GM12878 (cell line): Measurements from ENCODE around the gene IFNB1. TPM values are rescaled to one million over a fixed set of nuclear protein-coding genes. Genes with fewer than 3 reads are reported as not detected.

Source experiments
- ATAC-seq: fragments of 200-7000 bp; cut with Tn5 transposase; 3 replicates; pipeline ENCODE4 v1.9.1; 2020; ENCODE audit warnings: mild to moderate bottlenecking, moderate library complexity
- BruUV-seq: library from RNA; stranded (reverse); fragments of 400-500 nt; replicated peaks from 2 replicates; lab custom pipeline; 2021; lab: Mats Ljungman, UMichigan
- CTCF ChIA-PET: fragments of 300-600 bp; sonication (Branson Sonifier 250); formaldehyde crosslinking; extraction: SDS; loops from one replicate; lab custom pipeline; 2021; ENCODE audit warnings: inconsistent platforms; lab: Yijun Ruan, JAX
- POLR2A ChIA-PET: fragments of 350-600 bp; formaldehyde crosslinking; extraction: SDS; loops from one replicate; lab custom pipeline; 2021; ENCODE audit warnings: inconsistent platforms; lab: Charles Lee
- RAD21 ChIA-PET: fragments of 300-600 bp; sonication (Branson Sonifier 250); formaldehyde crosslinking; loops from one replicate; lab custom pipeline; 2023; ENCODE audit warnings: antibody characterized with exemption; ENCODE audit not compliant: unreplicated experiment; lab: Charles Lee
- SMC1A ChIA-PET: fragments of 300-600 bp; sonication (Branson Sonifier 250); formaldehyde crosslinking; loops from one replicate; lab custom pipeline; 2023; ENCODE audit not compliant: unreplicated experiment, uncharacterized antibody; lab: Charles Lee
- DNase-seq: peaks from one replicate; pipeline ENCODE4 v3.0.0-alpha.2; 2011; ENCODE audit warnings: low read depth, low spot score
- FAIRE-seq: peaks from 3 replicates; lab custom pipeline; 2011; peaks lifted over from hg19 to GRCh38; lab: Jason Lieb, UNC
- H2AFZ ChIP-seq: 2 replicates; pipeline ENCODE4 v1.6.0; 2011; ENCODE audit warnings: low read depth, low read length, control low read depth; ENCODE audit not compliant: control insufficient read depth
- H3K27ac ChIP-seq: 2 replicates; pipeline ENCODE4 v1.5.1; 2011; ENCODE audit warnings: control low read depth; ENCODE audit not compliant: control insufficient read depth, insufficient read depth
- H3K27me3 ChIP-seq, 2 experiments: replicated peaks in 1 of 2; 2 replicates each; pipeline versions ENCODE4 v1.6.0 to v1.6.1; 2011; ENCODE audit warnings: low read length in 1 of 2; ENCODE audit not compliant: control insufficient read depth in 2 of 2, insufficient read depth in 2 of 2
- H3K36me3 ChIP-seq, 2 experiments: 2 replicates each; pipeline ENCODE4 v1.5.1; 2011; ENCODE audit warnings: low read length in 1 of 2; ENCODE audit not compliant: control insufficient read depth in 2 of 2, insufficient read depth in 2 of 2
- H3K4me1 ChIP-seq: 2 replicates; pipeline ENCODE4 v1.6.1; 2011; ENCODE audit warnings: mild to moderate bottlenecking, low read length, moderate library complexity, mixed read lengths; ENCODE audit not compliant: control insufficient read depth, insufficient read depth
- H3K4me2 ChIP-seq: 2 replicates; pipeline ENCODE4 v1.6.0; 2011; ENCODE audit warnings: control low read depth; ENCODE audit not compliant: control insufficient read depth, insufficient read depth
- H3K4me3 ChIP-seq: fragments of 200-600 bp; sonication (generic); 2 replicates; pipeline ENCODE4 v1.5.1; 2016
- H3K79me2 ChIP-seq: 2 replicates; pipeline ENCODE4 v1.6.0; 2011; ENCODE audit warnings: low read length; ENCODE audit not compliant: control insufficient read depth, insufficient read depth
- H3K9ac ChIP-seq: 2 replicates; pipeline ENCODE4 v1.8.0; 2011; ENCODE audit warnings: low read length, control low read depth, mixed read lengths; ENCODE audit not compliant: control insufficient read depth, insufficient read depth
- H3K9me3 ChIP-seq: replicated peaks from 3 replicates; pipeline ENCODE4 v1.5.1; 2011; ENCODE audit warnings: mild to moderate bottlenecking, low read length; ENCODE audit not compliant: control insufficient read depth, insufficient read depth
- H4K20me1 ChIP-seq: 2 replicates; pipeline ENCODE4 v1.6.0; 2011; ENCODE audit not compliant: control insufficient read depth, insufficient read depth
- CHD2 ChIP-seq: IDR thresholded peaks from 2 replicates; pipeline ENCODE4 v1.6.1; 2011; ENCODE audit warnings: low read depth, low read length, improper control_type of control experiment, borderline replicate concordance
- SIX5 ChIP-seq: IDR thresholded peaks from 2 replicates; pipeline ENCODE4 v1.6.1; 2011; ENCODE audit warnings: mild to moderate bottlenecking, low read depth, low read length, moderate library complexity; ENCODE audit not compliant: severe bottlenecking
- TARDBP ChIP-seq: IDR thresholded peaks from 2 replicates; pipeline ENCODE4 v1.6.1; 2016; ENCODE audit warnings: borderline replicate concordance
- YBX1 ChIP-seq: fragments of 450-650 bp; IDR thresholded peaks from 2 replicates; pipeline ENCODE4 v1.6.1; 2016; ENCODE audit warnings: antibody characterized with exemption
- WGBS: methylation state at CpG from one replicate; pipeline ENCODE4 v1.1.6; 2016; ENCODE audit warnings: low lambda C conversion rate; ENCODE audit not compliant: insufficient replicate concordance, insufficient coverage; ENCODE audit errors: missing lambda C conversion rate; 5-methylcytosine and 5-hydroxymethylcytosine counted together
- in situ Hi-C: fragments of 300-500 bp; cut with MboI; formaldehyde crosslinking; loops from 9 replicates; pipeline ENCODE4 v1.14.3; 2018; ENCODE audit warnings: mixed read lengths
- intact Hi-C: fragments of 100-400 bp; cut with micrococcal nuclease; formaldehyde crosslinking; loops from one replicate; pipeline ENCODE4 v1.14.2; 2022; ENCODE audit not compliant: unreplicated experiment
- polyA plus RNA-seq, 11 experiments: library from polyadenylated mRNA; depleted of rRNA in 4 of 11; unstranded in 6 of 11; stranded (reverse) in 5 of 11; fragments of >200 nt; fragmentation: Nextera tagmentation in 4 of 11; fragmentation: Illumina TruSeq in 1 of 11; extraction: Ambion mirVana in 4 of 11; extraction: Trizol in 1 of 11; gene quantifications; 1 replicate in 1 of 11; 2 replicates in 10 of 11; pipeline versions ENCODE4 v1.2.1 to v1.2.3, GENCODE V29; 2011 to 2016; ENCODE audit warnings: inconsistent platforms in 2 of 11, missing spikeins in 2 of 11, low read depth in 1 of 11
- total RNA-seq, 4 experiments: library from RNA; depleted of rRNA in 3 of 4; stranded (reverse); fragments of >200 nt in 3 of 4; fragmentation: Illumina TruSeq in 1 of 4; extraction: Trizol in 1 of 4; gene quantifications; 2 replicates each; pipeline versions ENCODE4 v1.2.1 to v1.2.3, GENCODE V29; 2013 to 2021
- TF ChIP-seq, protein P1 (sequence below): fragments of 450-650 bp; IDR thresholded peaks from 2 replicates; pipeline ENCODE4 v1.6.1; 2017; ENCODE audit warnings: low read depth, mild to moderate bottlenecking, moderate library complexity
- TF ChIP-seq, protein P2 (sequence below), 3 experiments: IDR thresholded peaks in 2 of 3; conservative IDR thresholded peaks in 1 of 3; 2 replicates each; pipeline ENCODE4 v1.5.1; 2011; ENCODE audit warnings: low read depth in 3 of 3, low read length in 3 of 3, mild to moderate bottlenecking in 3 of 3, control low read depth in 2 of 3, moderate library complexity in 2 of 3, inconsistent platforms in 1 of 3, mixed read lengths in 1 of 3; ENCODE audit not compliant: control insufficient read depth in 2 of 3, insufficient read depth in 1 of 3; ENCODE audit errors: extremely low read depth in 1 of 3
- TF ChIP-seq, protein P3 (sequence below): IDR thresholded peaks from 2 replicates; pipeline ENCODE4 v1.6.1; 2012; ENCODE audit warnings: low read depth, low read length, improper control_type of control experiment
- TF ChIP-seq, protein P4 (sequence below): fragments of 450-650 bp; IDR thresholded peaks from 2 replicates; pipeline ENCODE4 v1.6.1; 2017; ENCODE audit warnings: mild to moderate bottlenecking, moderate library complexity

Gene IFNB1
- total and polyA plus RNA-seq, 10 of the 15 experiments (the other 5 are each of a cell fraction or from before 2014, with no cell fraction given), result 0.18 TPM; not detected in 9

DNA sequence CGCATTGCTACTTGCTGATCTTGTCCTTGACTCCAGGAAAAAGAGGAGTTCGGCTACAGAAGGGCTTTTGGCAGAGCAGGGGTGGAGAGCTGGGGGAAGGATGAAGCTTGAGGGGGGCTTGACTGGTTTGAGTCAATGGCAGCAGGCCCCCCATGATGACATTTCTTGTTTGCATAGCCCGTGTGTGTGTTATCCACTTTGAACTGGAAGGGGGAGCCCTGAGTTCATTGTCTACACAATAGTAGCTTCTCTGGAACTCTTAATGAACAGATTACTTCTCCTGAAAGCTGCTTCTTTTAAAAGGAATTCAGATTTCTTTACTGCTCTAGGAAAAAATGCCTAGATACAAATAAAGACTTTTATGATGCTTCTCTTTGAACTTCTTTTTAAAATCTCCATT lies 2.3 kb downstream of the IFNB1 start:
- ChIA-PET SMC1A (interaction anchor here (0.8 to 2.2 kb wide), 2 partner anchors 15 to 36 kb away, joined by 3 to 9 read pairs; no protein-coding TSS in a partner anchor), POLR2A (no interaction called here), RAD21 (no interaction called here), CTCF (interaction anchor here (5.7 kb wide), 1 partner anchor 35 kb away, joined by 57 read pairs; no protein-coding TSS in a partner anchor)
- Histone ChIP-seq H3K79me2 (no peaks in the 10 kb centered on the region), H3K4me2 (no peak overlapping the region), H2AFZ (no peak overlapping the region), H3K9me3 (no peaks in the 10 kb centered on the region; the same call in 2 of the 3 replicates), H3K4me3 (no peak overlapping the region), H3K9ac (no peak overlapping the region), H3K36me3 (no peaks in the 10 kb centered on the region), H3K27me3 (no peaks in the 10 kb centered on the region), H3K27ac (no peak overlapping the region), H3K4me1 (no peaks in the 10 kb centered on the region), H4K20me1 (no peaks in the 10 kb centered on the region)
- ATAC-seq (no peak), DNase-seq (no peak), FAIRE-seq (no peak)
- TF ChIP-seq, protein P1, sequence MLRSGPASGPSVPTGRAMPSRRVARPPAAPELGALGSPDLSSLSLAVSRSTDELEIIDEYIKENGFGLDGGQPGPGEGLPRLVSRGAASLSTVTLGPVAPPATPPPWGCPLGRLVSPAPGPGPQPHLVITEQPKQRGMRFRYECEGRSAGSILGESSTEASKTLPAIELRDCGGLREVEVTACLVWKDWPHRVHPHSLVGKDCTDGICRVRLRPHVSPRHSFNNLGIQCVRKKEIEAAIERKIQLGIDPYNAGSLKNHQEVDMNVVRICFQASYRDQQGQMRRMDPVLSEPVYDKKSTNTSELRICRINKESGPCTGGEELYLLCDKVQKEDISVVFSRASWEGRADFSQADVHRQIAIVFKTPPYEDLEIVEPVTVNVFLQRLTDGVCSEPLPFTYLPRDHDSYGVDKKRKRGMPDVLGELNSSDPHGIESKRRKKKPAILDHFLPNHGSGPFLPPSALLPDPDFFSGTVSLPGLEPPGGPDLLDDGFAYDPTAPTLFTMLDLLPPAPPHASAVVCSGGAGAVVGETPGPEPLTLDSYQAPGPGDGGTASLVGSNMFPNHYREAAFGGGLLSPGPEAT, result no peak
- TF ChIP-seq, protein P2, sequence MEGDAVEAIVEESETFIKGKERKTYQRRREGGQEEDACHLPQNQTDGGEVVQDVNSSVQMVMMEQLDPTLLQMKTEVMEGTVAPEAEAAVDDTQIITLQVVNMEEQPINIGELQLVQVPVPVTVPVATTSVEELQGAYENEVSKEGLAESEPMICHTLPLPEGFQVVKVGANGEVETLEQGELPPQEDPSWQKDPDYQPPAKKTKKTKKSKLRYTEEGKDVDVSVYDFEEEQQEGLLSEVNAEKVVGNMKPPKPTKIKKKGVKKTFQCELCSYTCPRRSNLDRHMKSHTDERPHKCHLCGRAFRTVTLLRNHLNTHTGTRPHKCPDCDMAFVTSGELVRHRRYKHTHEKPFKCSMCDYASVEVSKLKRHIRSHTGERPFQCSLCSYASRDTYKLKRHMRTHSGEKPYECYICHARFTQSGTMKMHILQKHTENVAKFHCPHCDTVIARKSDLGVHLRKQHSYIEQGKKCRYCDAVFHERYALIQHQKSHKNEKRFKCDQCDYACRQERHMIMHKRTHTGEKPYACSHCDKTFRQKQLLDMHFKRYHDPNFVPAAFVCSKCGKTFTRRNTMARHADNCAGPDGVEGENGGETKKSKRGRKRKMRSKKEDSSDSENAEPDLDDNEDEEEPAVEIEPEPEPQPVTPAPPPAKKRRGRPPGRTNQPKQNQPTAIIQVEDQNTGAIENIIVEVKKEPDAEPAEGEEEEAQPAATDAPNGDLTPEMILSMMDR (IDR thresholded peaks at IDR 0.05 in 2 of 3, conservative IDR thresholded peaks at IDR 0.05 in 1 of 3; ENCODE audit: control insufficient read depth in 2 of 3, extremely low read depth in 1 of 3, insufficient read depth in 1 of 3, low read depth in 3 of 3, low read length in 3 of 3), result peak in 1 of 3 experiments; percentile 12; a peak in 1 of 6 replicates
- TF ChIP-seq CHD2 (no peak), SIX5 (no peak), YBX1 (no peak), TARDBP (no peak)
- TF ChIP-seq, protein P3, sequence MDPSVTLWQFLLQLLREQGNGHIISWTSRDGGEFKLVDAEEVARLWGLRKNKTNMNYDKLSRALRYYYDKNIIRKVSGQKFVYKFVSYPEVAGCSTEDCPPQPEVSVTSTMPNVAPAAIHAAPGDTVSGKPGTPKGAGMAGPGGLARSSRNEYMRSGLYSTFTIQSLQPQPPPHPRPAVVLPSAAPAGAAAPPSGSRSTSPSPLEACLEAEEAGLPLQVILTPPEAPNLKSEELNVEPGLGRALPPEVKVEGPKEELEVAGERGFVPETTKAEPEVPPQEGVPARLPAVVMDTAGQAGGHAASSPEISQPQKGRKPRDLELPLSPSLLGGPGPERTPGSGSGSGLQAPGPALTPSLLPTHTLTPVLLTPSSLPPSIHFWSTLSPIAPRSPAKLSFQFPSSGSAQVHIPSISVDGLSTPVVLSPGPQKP, result no peak
- TF ChIP-seq, protein P4, sequence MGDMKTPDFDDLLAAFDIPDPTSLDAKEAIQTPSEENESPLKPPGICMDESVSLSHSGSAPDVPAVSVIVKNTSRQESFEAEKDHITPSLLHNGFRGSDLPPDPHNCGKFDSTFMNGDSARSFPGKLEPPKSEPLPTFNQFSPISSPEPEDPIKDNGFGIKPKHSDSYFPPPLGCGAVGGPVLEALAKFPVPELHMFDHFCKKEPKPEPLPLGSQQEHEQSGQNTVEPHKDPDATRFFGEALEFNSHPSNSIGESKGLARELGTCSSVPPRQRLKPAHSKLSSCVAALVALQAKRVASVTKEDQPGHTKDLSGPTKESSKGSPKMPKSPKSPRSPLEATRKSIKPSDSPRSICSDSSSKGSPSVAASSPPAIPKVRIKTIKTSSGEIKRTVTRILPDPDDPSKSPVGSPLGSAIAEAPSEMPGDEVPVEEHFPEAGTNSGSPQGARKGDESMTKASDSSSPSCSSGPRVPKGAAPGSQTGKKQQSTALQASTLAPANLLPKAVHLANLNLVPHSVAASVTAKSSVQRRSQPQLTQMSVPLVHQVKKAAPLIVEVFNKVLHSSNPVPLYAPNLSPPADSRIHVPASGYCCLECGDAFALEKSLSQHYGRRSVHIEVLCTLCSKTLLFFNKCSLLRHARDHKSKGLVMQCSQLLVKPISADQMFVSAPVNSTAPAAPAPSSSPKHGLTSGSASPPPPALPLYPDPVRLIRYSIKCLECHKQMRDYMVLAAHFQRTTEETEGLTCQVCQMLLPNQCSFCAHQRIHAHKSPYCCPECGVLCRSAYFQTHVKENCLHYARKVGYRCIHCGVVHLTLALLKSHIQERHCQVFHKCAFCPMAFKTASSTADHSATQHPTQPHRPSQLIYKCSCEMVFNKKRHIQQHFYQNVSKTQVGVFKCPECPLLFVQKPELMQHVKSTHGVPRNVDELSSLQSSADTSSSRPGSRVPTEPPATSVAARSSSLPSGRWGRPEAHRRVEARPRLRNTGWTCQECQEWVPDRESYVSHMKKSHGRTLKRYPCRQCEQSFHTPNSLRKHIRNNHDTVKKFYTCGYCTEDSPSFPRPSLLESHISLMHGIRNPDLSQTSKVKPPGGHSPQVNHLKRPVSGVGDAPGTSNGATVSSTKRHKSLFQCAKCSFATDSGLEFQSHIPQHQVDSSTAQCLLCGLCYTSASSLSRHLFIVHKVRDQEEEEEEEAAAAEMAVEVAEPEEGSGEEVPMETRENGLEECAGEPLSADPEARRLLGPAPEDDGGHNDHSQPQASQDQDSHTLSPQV, result no peak
- WGBS, result 49% methylated on average over 3 of the region's 3 CpGs
- in situ Hi-C loops, result no loop called here
- no TSS peak for BruUV-seq
- intact Hi-C loops, result no loop called here
